NB4 (cell line): ENCODE data around the gene RRAGC.

ENCODE experiments used
- CTCF ChIP-seq: IDR thresholded peaks from one replicate; pipeline ENCODE4 v1.5.1; 2012; ENCODE audit warnings: low read depth, low read length
- MAX ChIP-seq: IDR thresholded peaks from 2 replicates; pipeline ENCODE4 v1.6.1; 2011; ENCODE audit warnings: low read depth, low read length
- POLR2A ChIP-seq: IDR thresholded peaks from 2 replicates; pipeline ENCODE4 v1.6.1; 2011; ENCODE audit warnings: mild to moderate bottlenecking; ENCODE audit not compliant: insufficient read length; ENCODE audit errors: extremely low read depth

GRCh38 chr1:38800720-38801671 lies 58.6 kb downstream of the RRAGC start:
- no peak for TF ChIP-seq POLR2A
- no peak for TF ChIP-seq CTCF
- TF ChIP-seq MAX = no peak
